WI38 (cell line): ENCODE results near the gene STRBP.

Source experiments
- H3K4me3 ChIP-seq: 2 replicates; pipeline ENCODE4 v1.5.1; 2011; ENCODE audit warnings: low read depth, mild to moderate bottlenecking, control low read depth, low read length
- TF ChIP-seq, protein P1 (sequence below): IDR thresholded peaks from 2 replicates; pipeline ENCODE4 v1.5.1; 2012; ENCODE audit warnings: low read depth, mild to moderate bottlenecking, control low read depth, low read length

Gene STRBP

DNA sequence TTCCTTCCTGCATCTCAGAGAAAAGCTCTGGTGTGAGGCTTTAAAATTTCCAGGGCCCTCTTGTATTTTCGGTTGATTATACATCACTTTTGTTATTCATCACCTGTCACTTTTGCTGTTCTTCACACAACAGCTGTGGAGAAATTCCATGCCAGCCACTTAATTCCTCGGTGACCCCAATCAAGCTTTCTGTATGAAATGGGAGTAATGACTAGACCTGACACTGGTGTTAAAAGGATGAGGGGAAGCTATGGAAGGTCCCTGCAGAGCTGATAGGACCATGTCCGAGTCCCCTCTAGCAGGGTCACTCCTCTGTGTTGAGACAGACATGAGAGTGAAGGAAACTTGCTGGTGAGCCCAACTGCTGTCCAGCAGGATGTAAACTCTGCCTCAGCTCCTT, 175.2 kb downstream of the STRBP start:
- no peak overlapping the region for H3K4me3 ChIP-seq
- TF ChIP-seq, protein P1, sequence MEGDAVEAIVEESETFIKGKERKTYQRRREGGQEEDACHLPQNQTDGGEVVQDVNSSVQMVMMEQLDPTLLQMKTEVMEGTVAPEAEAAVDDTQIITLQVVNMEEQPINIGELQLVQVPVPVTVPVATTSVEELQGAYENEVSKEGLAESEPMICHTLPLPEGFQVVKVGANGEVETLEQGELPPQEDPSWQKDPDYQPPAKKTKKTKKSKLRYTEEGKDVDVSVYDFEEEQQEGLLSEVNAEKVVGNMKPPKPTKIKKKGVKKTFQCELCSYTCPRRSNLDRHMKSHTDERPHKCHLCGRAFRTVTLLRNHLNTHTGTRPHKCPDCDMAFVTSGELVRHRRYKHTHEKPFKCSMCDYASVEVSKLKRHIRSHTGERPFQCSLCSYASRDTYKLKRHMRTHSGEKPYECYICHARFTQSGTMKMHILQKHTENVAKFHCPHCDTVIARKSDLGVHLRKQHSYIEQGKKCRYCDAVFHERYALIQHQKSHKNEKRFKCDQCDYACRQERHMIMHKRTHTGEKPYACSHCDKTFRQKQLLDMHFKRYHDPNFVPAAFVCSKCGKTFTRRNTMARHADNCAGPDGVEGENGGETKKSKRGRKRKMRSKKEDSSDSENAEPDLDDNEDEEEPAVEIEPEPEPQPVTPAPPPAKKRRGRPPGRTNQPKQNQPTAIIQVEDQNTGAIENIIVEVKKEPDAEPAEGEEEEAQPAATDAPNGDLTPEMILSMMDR: no peak

DNA sequence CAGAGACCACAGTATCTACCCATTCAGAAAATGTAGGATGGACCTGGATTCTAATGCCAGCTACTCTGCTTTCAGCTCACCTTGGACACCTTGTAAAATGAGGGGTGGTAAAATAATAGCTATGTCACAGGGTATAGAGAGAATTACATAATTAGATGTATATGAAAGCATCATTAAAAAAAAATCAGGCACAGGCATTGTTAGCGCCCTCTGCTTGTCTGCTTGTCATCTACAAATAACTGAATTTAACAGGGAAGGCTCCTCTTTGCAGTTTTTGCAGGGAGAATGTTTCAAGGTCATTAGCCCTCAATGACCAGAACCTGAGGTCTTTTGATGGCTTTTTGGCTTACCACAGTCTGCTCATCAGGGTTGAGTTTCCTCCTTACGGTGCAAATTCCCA, 176.9 kb downstream of the STRBP start:
- no peak overlapping the region for H3K4me3 ChIP-seq
- TF ChIP-seq, protein P1: no peak

DNA sequence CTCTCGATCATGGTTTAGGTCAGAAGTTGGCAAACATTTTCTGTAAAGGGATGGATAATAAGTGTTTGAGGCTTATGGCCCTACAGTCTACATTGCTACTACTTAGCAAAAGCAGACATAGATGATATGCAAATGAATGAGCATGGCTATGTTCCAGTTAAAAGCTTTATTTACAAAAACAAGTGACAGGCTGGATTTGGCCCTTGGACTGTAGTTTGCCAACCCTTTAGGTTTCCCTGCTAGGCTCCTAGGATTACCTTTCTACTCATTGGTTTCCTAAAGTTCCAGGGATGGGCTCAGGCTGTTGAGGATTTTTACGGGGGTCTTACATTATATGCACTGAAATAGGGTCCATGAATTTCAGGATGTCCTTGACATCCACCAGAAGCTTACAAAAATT, 177.4 kb downstream of the STRBP start:
- TF ChIP-seq, protein P1: no peak
- H3K4me3 ChIP-seq: no peak overlapping the region

DNA sequence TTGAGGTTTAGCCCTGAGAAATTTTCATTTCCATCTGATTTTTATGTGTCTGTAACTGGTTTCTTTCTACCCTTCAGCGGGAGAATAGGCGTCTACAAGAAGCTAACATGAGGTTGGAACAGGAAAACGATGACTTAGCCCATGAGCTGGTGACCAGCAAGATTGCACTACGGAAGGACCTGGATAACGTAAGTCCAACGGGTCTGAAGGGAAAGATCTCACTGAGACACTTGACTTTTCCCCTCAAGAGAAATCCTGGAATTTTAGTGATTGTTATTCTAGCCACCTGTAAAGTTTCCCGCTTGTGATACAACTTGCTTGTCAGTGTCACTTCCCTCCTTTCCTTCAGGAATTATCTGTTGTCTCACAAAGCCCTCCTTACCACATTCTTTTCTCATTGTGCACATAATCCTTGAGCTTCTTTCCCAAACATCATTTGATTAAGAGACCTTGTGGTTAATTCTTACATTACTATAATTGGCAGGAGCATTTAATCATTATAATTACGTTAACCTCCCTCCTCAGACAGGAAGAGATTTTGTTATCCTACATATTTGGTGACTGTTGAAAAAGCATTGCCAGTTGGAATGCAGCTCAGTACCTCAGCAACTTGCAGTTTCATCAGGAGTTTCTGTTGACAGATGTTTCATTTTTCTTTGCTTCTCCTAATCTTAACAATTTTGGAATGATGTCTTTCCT, 178.0 kb downstream of the STRBP start:
- TF ChIP-seq, protein P1: no peak
- H3K4me3 ChIP-seq: no peak overlapping the region

DNA sequence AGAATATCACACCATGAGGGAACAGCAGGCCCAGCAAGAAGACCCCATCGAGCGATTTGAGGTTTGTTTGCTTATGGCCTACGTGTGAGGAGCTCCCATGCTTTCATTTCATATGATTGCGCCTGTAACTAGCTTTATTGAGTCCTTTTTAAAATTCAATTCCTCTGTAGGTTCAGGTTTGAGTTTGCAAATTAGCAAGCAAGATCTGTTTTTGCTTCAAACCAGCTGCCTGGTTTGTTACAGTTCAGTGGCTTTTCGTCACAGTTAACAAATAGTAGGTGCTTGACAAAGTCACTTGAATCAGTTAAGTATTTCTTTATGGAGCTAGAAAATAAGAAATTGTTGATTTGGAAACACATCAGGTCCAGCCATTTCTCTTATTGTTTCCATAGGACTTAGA, 178.6 kb downstream of the STRBP start:
- H3K4me3 ChIP-seq: no peak overlapping the region
- TF ChIP-seq, protein P1: no peak

DNA sequence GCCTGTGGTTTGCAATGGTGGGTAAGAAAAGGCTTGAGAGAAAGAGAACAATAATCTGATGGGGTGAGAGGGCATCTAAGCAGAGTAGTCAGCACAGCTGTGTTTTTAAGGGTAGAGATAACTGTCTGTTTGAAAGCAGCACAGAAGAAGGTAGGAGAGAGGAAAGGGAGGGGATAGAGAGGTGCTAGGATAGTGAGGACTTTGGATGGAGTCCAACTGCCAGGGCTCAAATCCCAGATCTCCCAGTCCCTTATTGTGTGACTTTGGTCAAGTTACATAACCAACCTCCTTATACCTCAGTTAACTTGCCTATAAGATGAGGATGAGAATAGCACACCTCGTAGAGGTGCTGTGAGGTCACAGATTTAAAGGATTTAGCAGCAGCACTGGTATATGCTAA, 179.3 kb downstream of the STRBP start:
- TF ChIP-seq, protein P1: no peak
- no peak overlapping the region for H3K4me3 ChIP-seq

DNA sequence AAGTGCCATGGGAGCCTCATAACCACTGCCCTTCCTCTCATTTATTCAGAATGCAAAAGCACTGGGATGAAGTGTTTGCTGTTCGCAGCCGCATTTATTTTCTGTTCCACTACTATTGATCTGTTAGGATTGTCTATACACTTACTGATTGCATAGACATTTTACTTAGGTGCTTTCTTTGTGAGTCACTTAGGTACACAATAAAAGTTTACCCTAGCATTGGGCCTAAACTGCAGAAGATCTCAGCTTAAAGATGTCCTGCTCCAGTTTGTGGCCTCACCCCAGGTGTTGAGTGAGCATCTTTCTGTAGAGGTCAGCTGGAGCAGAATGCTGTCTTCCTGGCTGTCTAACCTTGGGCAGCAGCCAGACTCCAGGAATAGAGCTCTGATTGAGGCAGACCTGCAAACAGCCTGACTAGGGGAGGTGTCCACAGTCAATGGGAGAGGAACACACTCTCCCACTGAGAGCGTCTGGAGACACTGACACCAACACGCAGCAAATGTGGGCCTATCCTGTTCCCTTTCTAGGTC, 181.0 kb downstream of the STRBP start:
- H3K4me3 ChIP-seq: no peak overlapping the region
- TF ChIP-seq, protein P1: no peak
